DMS153 treated with DMSO at 0.1 percent for 48 hours (cell line): ENCODE results near the gene LMLN.
"Not testable (repeated sequence)": the region's sequence is repeated elsewhere in the genome, so short reads cannot be mapped to it uniquely, and the experiment has no call there.

Source experiments
- DNase-seq: peaks from one replicate; lab custom pipeline; 2025; ENCODE audit not compliant: unreplicated experiment; lab: John Stamatoyannopoulos, UW

LMLN gene

DNA sequence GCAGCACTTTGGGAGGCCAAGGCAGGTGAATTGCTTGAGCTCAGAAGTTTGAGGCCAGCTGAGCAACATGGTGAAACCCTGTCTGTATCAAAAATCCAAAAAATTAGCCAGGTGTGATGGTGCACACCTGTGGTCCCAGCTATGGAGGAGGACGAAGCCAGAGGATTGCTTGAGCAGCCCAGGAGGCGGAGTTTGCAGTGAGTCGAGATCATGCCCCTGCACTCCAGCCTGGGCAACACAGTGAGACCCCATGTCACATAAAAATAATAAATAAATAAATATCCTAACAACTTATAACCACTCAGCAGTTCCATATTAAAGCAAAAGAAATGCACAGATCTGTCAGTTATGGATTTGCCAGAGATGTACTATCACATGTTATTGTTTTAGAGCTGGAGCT lies 62.6 kb downstream of the LMLN start:
- DNase-seq, result no peak

DNA sequence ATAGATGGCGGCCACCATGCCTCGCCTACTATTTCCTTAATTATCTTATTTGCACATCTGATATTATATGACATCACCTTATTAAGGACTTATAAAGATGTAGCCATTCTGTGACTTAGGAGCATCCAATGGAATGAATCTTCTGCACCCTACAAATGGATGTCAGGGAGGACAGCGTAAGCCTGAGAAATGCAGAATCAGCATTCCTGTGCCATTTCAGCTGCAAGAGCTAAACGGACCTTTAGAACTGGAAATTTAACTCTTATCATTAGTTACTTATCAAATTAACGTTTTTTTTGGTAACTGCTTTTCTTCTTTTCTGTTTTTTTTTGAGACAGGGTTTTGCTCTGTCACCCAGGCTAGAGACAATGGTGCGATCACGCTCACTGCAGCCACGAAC lies 65.6 kb downstream of the LMLN start:
- DNase-seq, result no peak

DNA sequence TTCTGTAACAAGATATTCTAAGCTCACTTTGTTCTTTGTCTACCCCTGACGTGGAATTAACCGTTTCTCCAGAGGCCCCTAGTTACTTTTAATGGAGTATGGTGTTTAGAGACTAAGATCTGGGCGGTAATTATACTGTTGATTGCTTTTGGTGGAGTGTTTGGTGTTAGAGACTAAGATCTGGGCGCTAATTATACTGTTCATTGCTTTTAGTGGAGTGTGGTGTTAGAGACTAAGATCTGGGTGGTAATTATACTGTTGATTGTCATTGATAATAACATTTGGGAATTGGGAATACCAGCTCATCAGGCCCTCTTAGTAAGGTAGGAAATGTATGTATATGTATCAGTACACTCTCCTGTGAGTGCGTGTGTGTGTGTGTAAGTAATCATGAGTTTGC lies 66.6 kb downstream of the LMLN start:
- no peak for DNase-seq

DNA sequence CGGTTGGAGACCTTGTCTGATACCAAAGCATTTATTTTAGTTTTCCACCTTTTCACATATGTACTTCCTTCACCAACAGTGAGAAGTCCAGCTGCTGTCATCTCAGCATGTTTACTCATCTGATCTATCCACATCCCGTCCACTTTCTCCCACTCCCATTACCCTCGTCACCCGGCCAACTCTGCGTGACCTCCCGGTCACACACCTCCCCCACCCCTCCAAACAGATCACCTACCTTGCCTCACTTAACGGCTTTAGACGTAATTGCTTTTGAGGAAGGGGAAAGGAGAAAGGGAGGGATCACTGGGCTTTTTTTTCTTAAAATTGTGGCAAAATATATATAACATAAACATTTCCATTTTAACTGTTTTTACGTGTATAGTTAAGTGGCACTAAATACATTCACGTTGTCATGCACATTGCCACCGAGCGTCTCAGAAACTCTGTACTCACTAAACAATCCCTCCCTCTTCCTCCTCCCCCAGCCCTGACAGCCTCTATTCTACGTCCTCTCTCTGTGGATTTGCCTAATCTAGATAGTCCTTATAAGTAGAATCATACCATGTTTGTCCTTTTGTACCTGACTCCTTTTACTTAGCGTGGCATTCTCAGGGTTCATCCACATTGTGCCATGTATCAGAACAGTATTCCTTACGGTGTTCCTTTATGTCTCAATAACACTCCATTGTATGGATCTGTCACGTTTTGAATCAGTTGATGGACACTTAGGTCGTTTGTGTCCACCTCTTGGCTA lies 67.2 kb downstream of the LMLN start:
- DNase-seq, result no peak

DNA sequence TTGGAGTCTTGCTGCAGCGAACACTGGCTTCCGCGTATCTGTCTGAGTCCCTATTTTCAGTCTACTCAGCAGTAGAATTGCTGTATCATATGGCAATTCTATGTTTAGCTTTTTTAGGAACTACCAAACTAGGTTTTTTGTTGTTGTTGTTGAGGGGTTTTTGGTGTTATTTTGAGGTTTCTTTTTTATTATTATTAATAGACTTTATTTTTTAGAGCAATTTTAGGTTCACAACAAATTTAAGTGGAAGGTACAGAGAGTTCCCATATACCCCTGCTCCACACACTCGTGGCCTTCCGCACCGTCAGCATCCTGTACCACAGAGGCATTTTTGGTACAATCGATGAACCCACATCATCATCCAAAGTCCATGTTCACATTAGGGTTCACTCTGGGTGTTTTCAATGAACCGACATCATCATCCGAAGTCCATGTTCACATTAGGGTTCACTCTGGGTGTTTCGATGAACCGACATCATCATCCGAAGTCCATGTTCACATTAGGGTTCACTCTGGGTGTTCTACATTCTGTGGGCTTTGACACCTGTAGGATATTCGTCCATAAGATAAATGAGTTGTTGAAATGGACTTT lies 67.9 kb downstream of the LMLN start:
- DNase-seq, result no peak

DNA sequence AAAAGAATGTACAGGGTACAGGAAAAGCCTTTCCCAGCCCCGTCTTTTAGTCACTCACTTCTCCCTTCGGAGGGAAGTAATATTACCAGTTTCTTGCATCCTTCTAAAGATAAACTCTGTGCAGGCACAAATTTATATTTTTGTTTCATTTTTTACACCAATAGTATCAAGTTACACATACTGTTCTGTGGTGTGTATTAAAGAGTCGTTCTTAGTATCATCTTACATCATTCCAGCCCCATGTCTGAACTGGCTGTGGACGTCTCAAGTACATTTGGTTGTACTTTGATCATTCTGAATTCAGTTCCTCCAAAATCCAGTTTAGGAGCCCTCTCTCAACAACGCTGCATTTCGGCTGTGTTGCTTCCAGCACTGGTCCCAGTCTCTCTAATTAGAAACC lies 68.7 kb downstream of the LMLN start:
- no peak for DNase-seq

DNA sequence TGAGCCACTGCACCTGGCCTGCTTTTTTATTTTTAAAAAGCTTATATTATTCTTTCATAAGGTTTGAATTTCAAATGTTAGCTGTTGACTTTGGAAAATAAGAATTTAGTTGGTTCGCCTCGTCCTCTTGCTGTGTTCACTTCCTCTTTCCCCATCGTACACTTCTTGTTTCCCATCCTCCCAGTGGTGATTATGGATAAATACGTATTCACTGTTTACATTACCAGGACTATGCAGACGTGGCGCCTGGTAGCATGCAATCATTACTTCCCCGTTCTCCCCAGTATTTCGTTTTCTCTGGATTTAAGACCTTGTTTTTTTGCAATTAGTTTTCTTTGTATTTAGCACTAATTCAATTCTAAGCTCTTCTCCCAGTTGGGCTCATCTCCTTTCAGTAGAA lies 70.1 kb downstream of the LMLN start:
- no peak for DNase-seq

DNA sequence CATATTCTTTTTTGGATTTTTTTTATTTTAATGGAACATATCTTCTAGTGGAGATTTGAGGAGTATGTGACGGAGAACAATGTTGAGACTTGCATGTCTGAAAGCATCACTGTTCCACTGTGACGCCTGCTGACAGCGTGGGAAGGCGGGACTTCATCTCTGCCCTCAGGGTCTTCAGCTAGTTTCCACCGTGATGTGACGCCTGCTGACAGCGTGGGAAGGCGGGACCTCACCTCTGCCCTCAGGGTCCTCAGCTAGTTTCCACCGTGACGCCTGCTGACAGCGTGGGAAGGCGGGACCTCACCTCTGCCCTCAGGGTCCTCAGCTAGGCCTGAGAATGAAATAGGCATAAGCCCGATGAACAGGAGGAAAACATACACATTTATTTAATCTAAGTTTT lies 70.7 kb downstream of the LMLN start:
- DNase-seq, result no peak

DNA sequence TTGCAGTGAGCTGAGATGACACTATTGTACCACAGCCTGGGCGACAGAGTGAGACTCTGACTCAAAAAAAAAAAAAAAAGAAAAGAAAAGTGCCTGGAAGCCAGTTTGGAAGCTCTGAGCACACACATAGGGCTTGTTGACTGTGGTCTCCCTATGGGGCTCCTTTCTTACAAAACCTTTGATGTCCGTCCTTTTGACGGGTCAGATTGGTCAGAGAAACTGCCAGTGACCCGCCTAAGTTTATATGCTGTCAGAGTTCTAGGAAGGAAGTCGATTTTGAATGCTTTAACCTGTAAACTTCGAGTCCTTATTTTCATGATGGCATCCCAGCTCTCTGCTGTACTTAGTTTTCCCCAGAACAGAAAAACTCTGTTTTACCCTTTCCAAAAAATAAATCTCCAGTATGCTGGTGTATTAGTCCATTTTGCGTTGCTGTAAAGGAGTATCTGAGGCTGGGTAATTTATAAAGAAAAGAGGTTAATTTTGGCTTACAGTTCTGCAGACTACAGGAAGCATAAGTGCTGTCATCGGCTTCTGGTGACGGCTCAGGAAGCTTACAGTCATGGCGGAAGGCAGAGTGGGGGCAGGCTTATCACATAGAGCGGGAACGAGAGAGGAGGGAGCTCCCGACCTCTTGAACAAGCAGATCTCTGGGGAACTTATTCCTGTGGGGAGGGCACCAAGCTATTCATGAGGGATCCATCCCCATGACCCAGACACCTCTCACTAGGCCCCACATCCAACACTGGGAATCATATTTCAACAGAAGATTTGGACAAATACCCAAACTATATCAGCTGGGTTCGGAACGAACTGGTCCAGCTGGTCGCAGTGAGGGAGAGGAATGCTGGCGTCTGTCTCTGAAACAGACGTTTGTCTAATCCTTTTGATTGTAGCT lies 72.3 kb downstream of the LMLN start:
- DNase-seq, result no peak

DNA sequence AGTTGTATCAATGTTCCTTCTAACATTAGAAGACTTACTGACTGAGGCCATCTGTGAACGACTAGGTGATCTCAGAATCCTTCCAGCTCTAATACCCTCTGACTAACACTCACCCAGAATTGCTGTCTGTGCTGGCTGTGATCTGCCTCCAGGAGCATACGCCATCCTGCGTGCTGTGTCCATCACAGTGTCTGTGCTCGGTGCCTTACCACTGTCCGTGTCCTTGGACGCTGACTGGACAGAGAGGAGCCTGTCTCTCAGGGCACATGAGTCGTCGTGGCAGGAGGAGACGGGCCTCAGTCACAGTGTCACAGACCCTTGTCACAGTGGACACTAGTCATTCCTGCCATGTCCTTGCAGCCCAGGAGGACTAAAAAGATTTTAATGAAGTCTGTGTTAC lies 83.1 kb downstream of the LMLN start:
- no peak for DNase-seq

DNA sequence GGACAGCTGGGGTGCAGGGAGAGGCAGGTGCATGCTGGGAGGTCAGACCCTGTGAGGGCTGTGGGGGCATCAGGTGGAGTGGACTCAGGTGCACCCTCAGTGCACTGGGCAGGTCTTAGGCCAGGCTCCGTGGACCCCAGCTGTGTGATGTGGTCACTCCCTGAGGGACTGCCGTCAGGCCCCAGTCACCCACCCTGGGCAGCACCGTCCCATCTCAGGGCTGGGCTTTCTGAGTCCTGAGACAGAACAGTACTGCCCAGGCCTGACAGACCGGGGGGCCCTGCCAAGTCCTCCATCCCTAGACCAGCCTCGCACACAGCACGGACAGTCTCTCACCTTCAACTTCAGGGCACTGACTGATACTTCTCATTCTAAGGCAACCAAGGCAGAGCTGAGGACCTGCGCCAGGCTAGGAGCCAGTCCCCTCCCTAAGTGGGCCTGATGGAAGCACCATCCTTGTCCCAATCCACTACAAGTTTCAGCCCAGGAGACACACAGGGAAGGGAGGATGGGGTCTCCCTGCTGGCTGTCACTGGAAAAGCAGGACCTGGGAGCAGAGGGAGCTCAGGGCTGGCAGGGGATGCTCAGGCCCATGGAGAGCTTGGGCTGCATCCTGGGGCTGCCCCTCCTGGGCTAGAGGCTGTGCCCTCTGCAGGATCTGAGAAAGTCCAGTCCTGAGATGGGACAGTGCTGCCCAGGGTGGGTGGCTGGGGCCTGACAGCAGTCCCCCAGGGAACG lies 86.3 kb downstream of the LMLN start:
- DNase-seq, result no peak

DNA sequence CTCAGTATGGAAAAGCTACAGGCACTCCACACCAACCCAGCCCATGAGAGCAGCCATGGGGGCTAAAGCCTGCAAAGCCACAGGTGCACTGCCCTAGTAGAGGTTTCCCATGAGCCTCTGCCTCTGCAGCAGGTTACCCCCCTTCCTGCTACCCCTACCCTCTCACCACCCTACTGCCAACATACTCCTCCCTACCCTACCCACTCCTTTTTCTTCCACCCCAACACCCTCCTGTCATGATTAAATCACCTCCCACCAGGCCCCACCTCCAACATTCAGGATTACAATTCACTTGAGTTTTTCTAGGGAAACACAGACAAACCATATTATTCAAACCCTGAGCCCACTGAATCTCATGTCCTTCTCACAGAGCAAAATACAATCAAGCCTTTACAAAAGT lies 88.4 kb downstream of the LMLN start:
- no peak for DNase-seq

DNA sequence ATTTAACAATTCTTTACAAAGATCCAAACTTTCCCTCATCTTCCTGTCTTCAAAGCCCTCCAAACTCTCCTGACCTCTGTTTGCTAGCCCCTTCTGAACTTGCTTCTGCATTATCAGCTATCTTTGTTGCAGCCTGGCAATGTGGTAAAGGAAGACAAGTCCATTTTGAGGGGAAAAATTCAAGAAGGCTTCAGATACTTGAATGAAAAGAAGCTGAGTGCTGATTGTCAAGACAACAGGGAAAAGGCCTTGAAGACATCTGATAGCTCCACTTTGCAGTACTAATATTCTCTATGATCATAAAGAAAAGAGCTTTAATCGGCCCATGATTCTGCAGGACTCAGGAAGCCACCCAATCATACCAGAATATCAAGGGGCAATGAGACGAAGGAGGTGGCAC lies 91.8 kb downstream of the LMLN start:
- no peak for DNase-seq

DNA sequence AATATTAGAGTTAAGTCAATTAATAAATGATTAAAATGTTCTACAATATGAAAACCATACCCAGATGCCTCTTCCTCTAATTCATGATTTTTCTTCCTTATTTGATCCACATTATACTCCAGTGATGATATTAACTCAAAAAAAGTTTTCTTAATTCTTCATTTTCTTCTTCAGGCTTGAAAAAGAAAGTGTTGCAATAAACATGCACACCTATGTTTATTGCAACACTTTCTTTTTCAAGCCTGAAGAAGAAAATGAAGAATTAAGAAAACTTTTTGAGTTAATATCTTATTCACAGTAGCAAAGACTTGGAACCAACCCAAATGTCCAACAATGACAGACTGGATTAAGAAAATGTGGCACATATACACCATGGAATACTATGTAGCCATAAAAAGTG lies 93.4 kb downstream of the LMLN start:
- DNase-seq, result not testable (repeated sequence)

DNA sequence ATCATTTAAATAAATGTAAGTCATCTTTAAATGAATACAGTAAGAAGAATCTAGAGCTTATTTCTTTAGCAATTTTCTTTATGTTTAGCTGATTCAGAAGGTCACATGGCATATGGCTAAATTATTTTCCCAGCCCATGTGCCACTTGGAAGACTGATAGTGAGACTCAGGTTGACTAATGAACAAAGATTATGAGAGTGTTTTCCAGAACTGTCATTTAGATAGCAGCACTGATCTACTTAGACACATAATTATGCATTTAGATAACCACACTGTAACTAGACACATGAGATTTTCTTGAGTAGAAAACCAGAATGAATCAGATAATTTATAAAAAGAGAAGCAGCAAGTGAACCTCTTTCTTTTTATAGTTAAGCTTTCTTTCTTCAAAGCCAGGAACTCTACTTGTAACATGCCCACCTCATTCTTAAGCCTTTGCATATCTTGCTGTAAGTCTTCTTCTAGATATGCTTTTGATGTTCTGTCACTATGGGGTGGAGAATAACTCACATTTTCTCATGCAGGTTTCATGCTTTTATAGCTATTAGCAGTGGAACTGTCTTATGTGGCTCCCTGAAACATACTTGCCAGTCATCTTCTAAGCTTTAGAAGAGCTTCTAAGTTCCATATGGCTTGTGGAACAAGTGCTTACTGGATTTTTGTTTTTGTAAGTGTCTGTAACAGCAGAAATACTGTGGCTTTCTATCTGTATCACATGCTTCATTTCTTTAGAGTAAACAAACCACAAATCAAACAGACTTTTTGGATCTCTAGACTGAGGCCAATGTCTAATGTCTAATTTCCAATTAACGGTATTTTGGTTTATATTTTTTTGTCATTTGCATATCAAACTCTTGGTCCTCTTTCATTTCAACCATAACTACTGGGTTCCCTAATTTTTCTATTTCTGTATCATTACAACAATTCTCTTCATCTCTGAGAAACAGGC lies 101.4 kb downstream of the LMLN start:
- no peak for DNase-seq

DNA sequence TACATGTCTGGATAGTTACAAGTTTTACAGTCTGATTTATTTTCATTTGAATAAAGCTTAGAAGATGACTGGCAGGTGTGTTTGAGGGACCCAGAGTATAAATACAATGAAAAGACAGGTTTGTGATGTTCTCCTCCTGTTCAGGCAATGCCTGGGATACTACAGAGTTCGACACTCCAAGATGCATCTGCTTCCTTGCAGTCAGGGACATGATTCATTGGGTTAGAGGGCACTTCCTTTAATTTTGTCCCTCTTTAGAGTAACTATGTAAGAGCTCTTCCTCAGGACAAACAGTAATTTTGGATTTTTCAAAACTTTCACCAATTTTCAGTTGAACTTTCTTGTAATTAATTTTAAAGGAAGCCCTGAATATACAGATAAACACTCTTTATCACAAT lies 102.0 kb downstream of the LMLN start:
- no peak for DNase-seq

DNA sequence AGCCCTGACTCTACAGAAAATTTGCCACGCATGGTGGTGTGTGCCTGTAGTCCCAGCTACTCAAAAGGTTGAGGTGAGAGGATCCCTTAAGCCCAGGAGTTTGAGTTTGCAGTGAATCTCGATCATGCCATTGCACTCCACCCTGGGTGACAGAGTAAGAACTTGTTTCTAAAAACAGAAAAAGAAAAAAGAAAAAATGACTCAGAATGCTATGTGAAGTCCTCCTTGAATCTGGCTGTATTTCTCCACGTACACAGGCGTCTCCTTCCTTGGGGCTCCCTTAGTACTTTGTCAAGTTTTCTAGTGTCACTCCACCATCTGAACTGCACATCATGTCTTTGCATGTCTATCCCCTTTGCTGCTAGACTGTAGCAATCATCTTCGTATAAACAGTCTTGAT lies 104.4 kb downstream of the LMLN start:
- no peak for DNase-seq

DNA sequence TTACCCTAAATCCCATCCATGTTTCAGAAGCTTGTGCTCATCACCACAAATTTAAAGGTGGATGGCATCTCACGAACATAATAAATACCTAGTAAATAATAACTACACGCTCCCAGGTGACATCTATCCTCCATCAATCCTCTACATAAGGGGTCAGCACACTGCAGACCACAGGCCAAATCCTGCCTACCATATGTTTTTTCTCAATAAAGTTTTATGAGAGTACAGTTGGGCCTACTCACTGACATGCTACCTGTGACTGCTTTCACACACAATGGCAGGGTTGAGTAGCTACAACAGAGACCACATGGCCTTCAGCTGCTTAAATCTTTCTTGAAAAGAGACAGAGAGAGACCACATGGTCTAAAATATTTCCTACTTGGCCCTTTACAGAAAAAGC lies 105.9 kb downstream of the LMLN start:
- DNase-seq, result no peak

DNA sequence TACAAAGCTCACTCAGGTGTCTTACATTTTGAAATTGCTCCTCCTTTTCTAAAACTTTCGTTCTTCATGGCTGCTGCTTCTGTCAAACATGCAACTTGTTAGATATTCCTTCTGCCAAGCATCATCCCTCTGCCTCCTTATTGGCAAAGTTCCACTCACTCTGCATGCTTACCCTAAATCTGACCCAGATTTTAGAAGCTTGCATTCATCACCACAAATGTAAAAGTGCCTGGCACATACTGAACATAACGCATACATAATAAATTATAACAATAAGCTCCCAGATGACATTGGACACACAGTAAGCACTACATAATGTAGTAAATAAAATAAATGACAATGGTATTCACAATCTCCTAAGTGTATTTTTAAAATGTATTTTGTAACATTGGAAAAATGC lies 107.4 kb downstream of the LMLN start:
- DNase-seq, result no peak

DNA sequence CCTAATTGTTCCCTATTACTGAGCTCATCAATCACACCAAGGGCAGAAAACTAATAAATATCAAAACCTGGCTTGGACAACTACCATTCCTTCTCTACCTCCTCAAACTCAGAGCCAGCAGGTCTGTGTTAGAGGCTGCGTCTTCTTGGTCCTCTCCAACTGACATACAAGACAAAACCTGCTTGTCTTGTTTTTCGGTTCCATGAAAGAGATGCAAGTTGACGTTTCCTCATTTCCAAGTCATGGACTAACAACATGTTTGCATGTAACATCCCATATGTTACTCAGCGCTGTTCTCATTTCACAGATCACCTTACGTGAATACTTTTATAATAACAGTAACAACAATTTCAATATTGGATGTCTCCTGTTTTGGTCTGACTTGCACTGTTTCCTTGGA lies 110.9 kb downstream of the LMLN start:
- no peak for DNase-seq
